Duodenal mucosa (tissue), 2 donors: Measurements from ENCODE around the gene IL17REL.

Source experiments
- H3K27ac ChIP-seq: one replicate; pipeline ENCODE4 v1.7.0; 2013; ENCODE audit warnings: low read depth, low read length
- H3K27me3 ChIP-seq, 2 donors: one replicate each; pipeline ENCODE4 v1.7.0; 2013; ENCODE audit warnings: low read length in 2 of 2, control low read depth in 1 of 2; ENCODE audit not compliant: insufficient read depth in 2 of 2, control insufficient read depth in 1 of 2
- H3K36me3 ChIP-seq, 2 donors: one replicate each; pipeline ENCODE4 v1.7.0; 2013; ENCODE audit warnings: low read length in 2 of 2, control low read depth in 1 of 2; ENCODE audit not compliant: insufficient read depth in 2 of 2, control insufficient read depth in 1 of 2
- H3K4me1 ChIP-seq, 2 donors: one replicate each; pipeline ENCODE4 v1.7.0; 2013; ENCODE audit warnings: low read length in 2 of 2, control low read depth in 1 of 2; ENCODE audit not compliant: insufficient read depth in 2 of 2, control insufficient read depth in 1 of 2
- H3K4me3 ChIP-seq, 2 donors: one replicate each; pipeline ENCODE4 v1.7.0; 2013; ENCODE audit warnings: low read length in 2 of 2, low read depth in 1 of 2
- H3K9ac ChIP-seq, 2 donors: one replicate each; pipeline ENCODE4 v1.7.0; 2013; ENCODE audit warnings: low read length in 2 of 2, low read depth in 1 of 2
- H3K9me3 ChIP-seq, 2 donors: one replicate each; pipeline ENCODE4 v1.7.0; 2013; ENCODE audit warnings: low read length in 2 of 2, control low read depth in 1 of 2; ENCODE audit not compliant: control insufficient read depth in 1 of 2

IL17REL gene

DNA sequence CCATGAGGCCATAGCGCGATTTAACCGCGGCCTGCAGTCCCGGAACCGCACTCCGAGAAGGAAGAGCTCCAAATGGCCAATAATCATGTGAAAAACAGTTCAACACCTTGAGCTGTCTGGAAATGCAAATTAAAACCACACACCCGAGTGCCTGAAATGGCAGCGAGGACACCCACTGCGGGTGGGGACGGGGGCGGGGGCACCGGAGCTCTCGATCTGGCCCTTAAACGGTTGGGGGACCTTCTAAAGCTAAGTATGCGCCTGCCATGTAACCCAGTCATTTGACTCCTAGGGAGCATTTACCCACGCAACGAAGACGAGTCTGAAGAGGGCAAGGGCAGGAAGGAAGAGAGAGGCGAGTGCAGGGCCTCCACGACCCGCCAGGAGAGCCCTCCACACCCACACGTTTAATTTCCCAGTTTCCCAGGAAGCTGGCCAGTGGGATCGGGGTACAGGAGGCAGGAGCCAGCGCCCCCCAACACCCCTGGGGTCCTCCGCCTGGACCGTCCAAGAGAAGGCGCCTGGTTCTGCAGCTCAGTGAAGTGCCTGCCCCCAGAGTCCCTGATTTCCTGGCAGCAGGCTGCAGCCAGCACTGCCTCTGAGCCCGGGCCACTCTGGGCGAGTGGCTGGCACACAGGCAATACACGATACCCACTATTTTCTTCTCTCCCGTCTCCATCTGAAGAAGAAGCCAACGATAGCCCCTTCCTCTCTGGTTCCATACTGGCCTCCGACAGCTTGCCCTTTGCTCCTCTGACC lies 43.8 kb upstream of the IL17REL start:
- H3K9me3 ChIP-seq = no peaks in the 10 kb centered on the region
- no peaks in the 10 kb centered on the region for H3K4me1 ChIP-seq
- no peak overlapping the region for H3K27ac ChIP-seq
- no peak overlapping the region for H3K4me3 ChIP-seq
- H3K27me3 ChIP-seq = peaks cover 14 to 25% of the 10 kb centered on the region in 2 donors
- H3K36me3 ChIP-seq = no peaks in the 10 kb centered on the region
- H3K9ac ChIP-seq = no peak overlapping the region

DNA sequence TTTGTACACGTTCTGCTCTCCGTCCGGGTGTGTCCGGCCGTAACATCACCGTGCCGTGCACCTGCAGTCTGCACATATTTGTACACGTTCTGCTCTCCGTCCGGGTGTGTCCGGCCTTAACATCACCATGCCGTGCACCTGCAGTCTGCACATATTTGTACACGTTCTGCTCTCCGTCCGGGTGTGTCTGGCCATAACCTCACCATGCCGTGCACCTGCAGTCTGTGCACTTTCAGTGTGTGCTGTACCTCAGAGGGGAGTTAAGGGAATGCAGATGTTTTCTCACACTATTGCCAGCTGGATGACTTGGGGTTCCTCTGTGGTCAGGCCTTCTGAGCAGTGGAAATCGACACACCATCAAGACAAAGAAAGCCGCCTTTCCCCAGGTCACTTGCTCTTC lies 41.3 kb upstream of the IL17REL start:
- Histone ChIP-seq H3K4me3 (no peak overlapping the region), H3K27me3 (peaks cover 2 to 14% of the 10 kb centered on the region in 2 donors), H3K4me1 (no peaks in the 10 kb centered on the region), H3K9ac (no peak overlapping the region), H3K9me3 (no peaks in the 10 kb centered on the region), H3K27ac (no peak overlapping the region), H3K36me3 (no peaks in the 10 kb centered on the region)

DNA sequence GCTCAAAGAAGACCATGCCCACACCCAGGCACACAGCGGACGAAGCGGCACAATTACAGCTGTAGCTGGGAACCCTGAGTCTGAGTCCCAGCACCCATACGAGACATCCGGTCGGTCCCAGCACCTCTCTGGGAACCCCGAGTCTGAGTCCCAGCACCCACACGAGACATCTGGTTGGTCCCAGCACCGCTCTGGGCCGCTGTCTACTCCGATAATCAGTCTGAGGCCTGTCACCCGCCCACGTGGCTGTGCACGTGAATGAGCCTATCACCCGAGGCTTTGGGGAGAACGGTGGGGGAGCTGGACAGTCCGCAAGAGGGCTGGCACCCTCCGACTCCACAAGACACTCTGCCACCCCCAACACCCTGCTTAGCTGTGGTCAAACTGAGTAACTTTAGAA lies 39.4 kb upstream of the IL17REL start:
- H3K9ac ChIP-seq = no peak overlapping the region
- no peaks in the 10 kb centered on the region for H3K4me1 ChIP-seq
- no peak overlapping the region for H3K27ac ChIP-seq
- H3K4me3 ChIP-seq = no peak overlapping the region
- H3K27me3 ChIP-seq = peaks cover 0 to 9% of the 10 kb centered on the region in 2 donors
- H3K36me3 ChIP-seq = no peaks in the 10 kb centered on the region
- no peaks in the 10 kb centered on the region for H3K9me3 ChIP-seq

DNA sequence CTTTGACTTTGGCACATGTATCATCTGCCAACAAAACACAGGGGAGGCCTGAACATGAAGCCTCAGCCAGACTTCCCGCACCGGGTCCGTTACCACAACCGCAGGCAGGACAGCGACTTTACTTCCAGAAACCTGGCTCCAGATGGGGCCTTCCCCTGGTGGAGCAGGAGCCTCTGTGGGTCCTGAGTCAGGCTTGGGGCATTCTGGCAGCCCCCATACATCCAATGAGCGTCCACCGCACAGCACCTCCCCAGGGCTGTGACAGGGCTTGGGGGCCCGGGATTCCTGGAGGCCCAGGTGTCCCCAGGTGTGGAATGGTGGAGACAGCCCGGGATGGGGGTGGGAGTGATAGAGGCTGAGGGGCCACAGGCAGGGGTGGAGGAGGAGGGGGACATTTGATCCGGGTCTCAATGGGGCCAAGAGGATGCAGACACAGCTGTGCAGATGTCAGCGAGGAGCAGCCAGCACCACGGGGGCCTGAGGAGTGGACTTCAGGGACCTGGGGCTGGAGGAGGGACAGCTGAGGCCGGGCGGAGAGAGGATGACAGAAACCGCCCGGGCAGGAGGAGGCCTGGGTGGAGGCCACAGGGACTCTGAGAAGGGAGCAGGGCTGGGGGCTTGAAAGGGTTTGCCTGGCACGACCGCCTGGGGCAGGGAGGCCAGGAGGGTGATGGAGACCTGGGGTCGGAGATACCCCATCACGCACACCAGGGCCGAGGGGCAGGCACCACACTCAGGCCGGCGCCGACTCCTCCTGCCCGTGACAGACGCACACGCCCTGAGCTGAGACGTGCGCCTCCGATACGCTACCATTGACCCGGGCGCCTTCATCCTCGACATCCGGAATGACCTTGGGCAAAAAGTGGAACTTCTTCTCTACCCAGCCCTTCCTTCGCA lies 37.0 kb upstream of the IL17REL start:
- no peak overlapping the region for H3K27ac ChIP-seq
- H3K4me3 ChIP-seq = no peak overlapping the region
- no peaks in the 10 kb centered on the region for H3K36me3 ChIP-seq
- no peaks in the 10 kb centered on the region for H3K9me3 ChIP-seq
- H3K4me1 ChIP-seq = no peaks in the 10 kb centered on the region
- no peak overlapping the region for H3K9ac ChIP-seq
- peaks cover 0 to 3% of the 10 kb centered on the region in 2 donors for H3K27me3 ChIP-seq

DNA sequence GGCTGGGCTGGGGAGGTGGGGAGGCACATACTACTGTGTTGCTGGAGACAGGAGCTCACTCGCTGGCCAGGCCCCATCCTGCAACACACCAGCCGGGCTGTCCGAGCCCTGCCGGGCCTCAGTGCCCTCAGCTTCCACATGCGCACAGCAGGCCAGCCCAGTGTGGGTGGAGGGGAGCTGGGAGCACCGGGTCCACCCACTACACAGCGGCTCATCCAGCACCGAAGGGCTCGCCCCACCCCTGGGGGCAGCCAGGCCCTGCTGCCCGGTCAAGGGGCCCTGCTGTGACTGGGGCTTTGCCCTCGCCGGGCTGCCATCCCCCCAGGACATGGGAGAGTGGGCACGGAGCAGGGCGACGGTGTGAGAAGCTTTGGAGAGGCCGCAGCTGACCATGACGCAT lies 36.3 kb upstream of the IL17REL start:
- no peak overlapping the region for H3K27ac ChIP-seq
- peaks cover 0 to under 1% of the 10 kb centered on the region in 2 donors for H3K27me3 ChIP-seq
- no peaks in the 10 kb centered on the region for H3K36me3 ChIP-seq
- no peaks in the 10 kb centered on the region for H3K9me3 ChIP-seq
- no peak overlapping the region for H3K4me3 ChIP-seq
- no peaks in the 10 kb centered on the region for H3K4me1 ChIP-seq
- H3K9ac ChIP-seq = no peak overlapping the region

DNA sequence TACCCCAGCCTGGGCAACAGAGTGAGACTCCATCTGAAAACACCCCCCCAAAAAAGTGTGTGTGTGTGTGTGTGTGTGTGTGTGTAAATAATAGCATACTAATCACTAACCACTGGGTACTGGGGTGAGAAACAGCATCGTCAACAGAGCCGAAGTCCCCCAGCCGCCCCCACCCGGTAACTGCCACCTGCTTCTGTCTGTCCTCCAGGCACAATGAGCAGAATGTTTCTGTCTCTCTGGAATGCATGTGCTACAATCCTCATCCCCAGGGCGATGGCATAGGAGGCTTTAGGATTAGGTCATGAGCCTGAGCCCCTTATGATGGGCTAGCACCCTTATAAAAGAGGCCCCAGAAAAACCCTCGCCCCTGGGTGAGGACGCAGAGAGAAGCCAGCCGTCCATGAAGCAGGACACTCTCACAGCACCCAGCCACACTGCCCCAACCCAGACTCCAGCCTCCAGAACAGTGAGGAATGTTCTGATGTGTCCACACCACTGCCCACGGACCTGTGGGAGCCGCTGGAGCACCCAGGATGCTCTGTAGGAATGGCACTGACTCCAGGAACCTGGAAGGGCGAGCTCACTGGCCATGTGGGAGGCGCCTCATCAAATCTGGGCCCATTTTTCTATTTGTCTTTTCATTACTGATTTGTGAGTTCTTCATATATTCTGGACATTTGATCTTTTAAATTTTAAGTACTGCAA lies 35.6 kb upstream of the IL17REL start:
- no peaks in the 10 kb centered on the region for H3K27me3 ChIP-seq
- no peaks in the 10 kb centered on the region for H3K4me1 ChIP-seq
- H3K36me3 ChIP-seq = no peaks in the 10 kb centered on the region
- no peak overlapping the region for H3K4me3 ChIP-seq
- no peaks in the 10 kb centered on the region for H3K9me3 ChIP-seq
- no peak overlapping the region for H3K9ac ChIP-seq
- no peak overlapping the region for H3K27ac ChIP-seq

DNA sequence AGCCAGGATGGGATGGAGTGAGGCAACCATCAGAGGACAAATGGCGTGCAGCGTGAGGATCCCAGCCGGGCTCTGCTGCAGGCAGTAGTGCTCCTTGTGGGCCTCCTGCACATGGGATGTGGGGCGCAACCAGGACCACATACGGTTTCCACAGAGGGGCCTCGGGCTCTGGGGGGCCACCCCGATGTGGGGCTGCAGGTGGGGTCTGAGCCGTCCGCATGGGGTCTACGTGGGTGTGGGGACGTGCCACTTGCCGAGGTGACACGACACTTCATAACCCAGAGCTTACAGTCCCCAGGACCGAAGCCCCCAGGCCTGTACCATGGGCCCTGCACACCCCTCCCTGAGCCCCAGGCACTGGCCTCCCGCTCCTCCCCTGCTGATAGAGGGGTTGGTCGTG lies 34.8 kb upstream of the IL17REL start:
- no peak overlapping the region for H3K4me3 ChIP-seq
- H3K36me3 ChIP-seq = no peaks in the 10 kb centered on the region
- no peak overlapping the region for H3K9ac ChIP-seq
- no peaks in the 10 kb centered on the region for H3K4me1 ChIP-seq
- no peaks in the 10 kb centered on the region for H3K27me3 ChIP-seq
- no peak overlapping the region for H3K27ac ChIP-seq
- H3K9me3 ChIP-seq = no peaks in the 10 kb centered on the region

DNA sequence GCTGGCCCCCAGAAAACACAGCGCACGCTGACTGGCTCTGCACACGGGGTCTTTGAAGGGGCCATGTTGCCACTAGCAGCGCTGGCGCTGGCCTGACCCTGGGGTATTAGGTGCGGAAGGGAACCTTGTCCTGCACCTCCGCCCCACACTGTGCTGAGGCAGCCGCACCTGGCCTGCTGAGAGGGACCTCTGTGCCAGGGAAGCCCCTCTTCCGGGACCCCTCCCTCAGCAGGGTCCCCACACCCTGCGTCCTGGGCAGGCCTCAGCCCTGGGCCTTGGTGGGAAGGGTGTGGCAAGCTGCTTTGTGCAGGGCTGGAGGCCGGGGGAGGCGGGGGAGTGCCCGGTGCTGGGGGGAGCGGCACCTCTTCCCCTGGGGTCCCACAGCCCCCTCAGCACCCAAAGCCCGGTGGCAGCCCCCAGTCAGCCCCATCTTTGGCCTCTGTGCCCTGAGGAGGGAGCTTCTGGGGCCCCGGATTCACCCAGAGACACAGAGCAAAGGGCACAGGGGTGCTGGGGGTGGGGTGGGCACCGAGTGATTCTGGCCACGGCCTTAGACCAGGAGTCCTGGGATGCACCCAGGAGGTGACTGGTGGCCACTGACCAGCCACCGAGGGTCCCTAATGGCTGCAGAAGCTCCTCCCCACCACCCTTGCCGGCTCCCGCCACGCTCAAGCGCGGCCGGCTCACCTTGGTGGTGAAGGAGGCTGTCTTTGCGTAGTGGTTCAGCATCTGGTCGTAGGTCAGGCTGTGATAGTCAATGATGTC lies 34.1 kb upstream of the IL17REL start:
- Histone ChIP-seq H3K27ac (no peak overlapping the region), H3K9me3 (no peaks in the 10 kb centered on the region), H3K27me3 (no peaks in the 10 kb centered on the region), H3K4me1 (no peaks in the 10 kb centered on the region), H3K9ac (no peak overlapping the region), H3K4me3 (no peak overlapping the region), H3K36me3 (no peaks in the 10 kb centered on the region)

DNA sequence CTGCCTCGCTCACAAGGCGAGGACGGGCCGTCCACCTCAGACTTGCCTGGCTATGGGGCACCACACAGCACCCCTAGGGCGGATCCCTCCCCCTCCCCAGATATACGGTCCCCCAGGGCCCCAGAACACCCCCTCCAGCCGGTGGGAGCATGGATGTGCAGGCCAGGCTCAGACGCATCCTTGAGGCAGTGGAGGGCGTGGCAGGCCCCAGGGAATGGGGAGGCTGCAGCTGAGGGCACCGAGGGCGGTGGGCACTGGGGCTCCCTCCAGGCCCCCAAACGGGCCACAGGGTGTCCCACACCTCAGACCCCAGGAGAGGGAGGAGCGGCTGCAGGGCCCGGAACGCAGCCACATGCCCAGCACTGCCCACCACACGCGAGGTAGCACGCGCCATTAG lies 33.5 kb upstream of the IL17REL start:
- no peak overlapping the region for H3K4me3 ChIP-seq
- no peaks in the 10 kb centered on the region for H3K4me1 ChIP-seq
- H3K27ac ChIP-seq = no peak overlapping the region
- H3K9ac ChIP-seq = no peak overlapping the region
- no peaks in the 10 kb centered on the region for H3K27me3 ChIP-seq
- no peaks in the 10 kb centered on the region for H3K9me3 ChIP-seq
- no peaks in the 10 kb centered on the region for H3K36me3 ChIP-seq
